MM.1S (cell line): ENCODE measurements around the gene DDX54.

ENCODE experiments used
- DNase-seq: peaks from one replicate; pipeline ENCODE4 v3.0.0-alpha.2; 2015
- H2AFZ ChIP-seq: fragments of 300-600 bp; sonication (generic); 2 replicates; pipeline ENCODE4 v1.6.0; 2016; ENCODE audit warnings: antibody characterized with exemption, low read length
- H3F3A ChIP-seq: fragments of 300-600 bp; sonication (generic); 2 replicates; pipeline ENCODE4 v1.6.1; 2016; ENCODE audit warnings: mild to moderate bottlenecking, antibody characterized with exemption, low read length, moderate library complexity, mixed read lengths; ENCODE audit not compliant: insufficient read depth
- H3K27ac ChIP-seq: fragments of 300-600 bp; sonication (generic); 2 replicates; pipeline ENCODE4 v1.5.1; 2016; ENCODE audit warnings: mild to moderate bottlenecking, low read length
- H3K27me3 ChIP-seq: fragments of 300-600 bp; sonication (generic); replicated peaks from 2 replicates; pipeline ENCODE4 v1.6.0; 2016; ENCODE audit warnings: low read length; ENCODE audit not compliant: insufficient read depth
- H3K36me3 ChIP-seq: fragments of 300-600 bp; sonication (generic); replicated peaks from 2 replicates; pipeline ENCODE4 v1.6.1; 2016; ENCODE audit warnings: mild to moderate bottlenecking, low read length, mixed read lengths; ENCODE audit not compliant: insufficient read depth
- H3K4me1 ChIP-seq: fragments of 300-600 bp; sonication (generic); 2 replicates; pipeline ENCODE4 v1.6.1; 2016; ENCODE audit warnings: low read length, mixed read lengths
- H3K4me2 ChIP-seq: fragments of 300-600 bp; sonication (generic); 2 replicates; pipeline ENCODE4 v1.6.0; 2016; ENCODE audit warnings: low read depth, low read length
- H3K4me3 ChIP-seq: fragments of 300-600 bp; sonication (generic); 2 replicates; pipeline ENCODE4 v1.5.1; 2016; ENCODE audit warnings: low read length, mixed read lengths
- H3K79me2 ChIP-seq: fragments of 300-600 bp; sonication (generic); 2 replicates; pipeline ENCODE4 v1.6.1; 2016; ENCODE audit warnings: mixed run types, low read length, mixed read lengths
- H3K9ac ChIP-seq: fragments of 300-600 bp; sonication (generic); 2 replicates; pipeline ENCODE4 v1.6.1; 2016; ENCODE audit warnings: low read length, mixed read lengths
- H3K9me2 ChIP-seq: fragments of 300-600 bp; sonication (generic); replicated peaks from 2 replicates; pipeline ENCODE4 v1.6.1; 2016; ENCODE audit warnings: mild to moderate bottlenecking, low read length, mixed read lengths; ENCODE audit not compliant: insufficient read depth
- H3K9me3 ChIP-seq: fragments of 300-600 bp; sonication (generic); replicated peaks from 2 replicates; pipeline ENCODE4 v1.6.1; 2016; ENCODE audit warnings: mild to moderate bottlenecking, low read length, mixed read lengths; ENCODE audit not compliant: insufficient read depth
- H4K20me1 ChIP-seq: fragments of 300-600 bp; sonication (generic); 2 replicates; pipeline ENCODE4 v1.6.1; 2016; ENCODE audit warnings: mild to moderate bottlenecking, low read length, moderate library complexity, mixed read lengths; ENCODE audit not compliant: insufficient read depth
- CTCF ChIP-seq: fragments of 300-600 bp; sonication (generic); IDR thresholded peaks from 2 replicates; pipeline ENCODE4 v1.5.1; 2016; ENCODE audit warnings: antibody characterized with exemption, low read length, mixed read lengths
- EZH2 ChIP-seq: fragments of 300-600 bp; sonication (generic); optimal IDR thresholded peaks from 2 replicates; pipeline ENCODE3; 2017; ENCODE audit warnings: low read depth, mild to moderate bottlenecking, antibody characterized with exemption, low read length, mixed read lengths
- EZH2phosphoT487 ChIP-seq: fragments of 300-600 bp; sonication (generic); IDR thresholded peaks from 2 replicates; pipeline ENCODE4 v1.6.1; 2018; ENCODE audit warnings: antibody characterized with exemption, low read length

The DDX54 gene

GRCh38 chr12:113169697-113170096, 15.6 kb downstream of the DDX54 start:
- Histone ChIP-seq H3K27me3 (no peaks in the 10 kb centered on the region), H3K4me3 (no peak overlapping the region), H3K27ac (no peak overlapping the region), H3F3A (no peaks in the 10 kb centered on the region), H3K36me3 (no peaks in the 10 kb centered on the region), H3K4me1 (no peaks in the 10 kb centered on the region; the same call in 1 of the 2 replicates), H2AFZ (no peak overlapping the region), H3K79me2 (no peaks in the 10 kb centered on the region), H3K9me2 (no peaks in the 10 kb centered on the region), H3K4me2 (no peak overlapping the region), H3K9me3 (no peaks in the 10 kb centered on the region), H3K9ac (no peak overlapping the region), H4K20me1 (no peaks in the 10 kb centered on the region)
- no peak for DNase-seq
- no peak for TF ChIP-seq CTCF
- TF ChIP-seq EZH2phosphoT487 = no peak
- TF ChIP-seq EZH2 = no peak

GRCh38 chr12:113167868-113168267, 17.4 kb downstream of the DDX54 start:
- Histone ChIP-seq H3K4me3 (no peak overlapping the region), H3K9me3 (no peaks in the 10 kb centered on the region), H3K27me3 (no peaks in the 10 kb centered on the region), H4K20me1 (no peaks in the 10 kb centered on the region), H3K4me1 (no peaks in the 10 kb centered on the region; the same call in 1 of the 2 replicates), H2AFZ (no peak overlapping the region), H3K4me2 (no peak overlapping the region), H3K27ac (no peak overlapping the region), H3K36me3 (no peaks in the 10 kb centered on the region), H3F3A (no peaks in the 10 kb centered on the region), H3K79me2 (no peaks in the 10 kb centered on the region), H3K9ac (no peak overlapping the region), H3K9me2 (no peaks in the 10 kb centered on the region)
- TF ChIP-seq EZH2phosphoT487 = no peak
- no peak for TF ChIP-seq EZH2
- TF ChIP-seq CTCF = no peak
- DNase-seq = no peak

GRCh38 chr12:113165521-113166450, 19.5 kb downstream of the DDX54 start:
- Histone ChIP-seq H3K36me3 (no peaks in the 10 kb centered on the region), H3K4me1 (no peaks in the 10 kb centered on the region), H3F3A (no peaks in the 10 kb centered on the region), H3K4me3 (no peak overlapping the region), H3K9ac (no peak overlapping the region), H4K20me1 (no peaks in the 10 kb centered on the region), H3K27me3 (no peaks in the 10 kb centered on the region), H3K27ac (no peak overlapping the region), H3K9me2 (no peaks in the 10 kb centered on the region), H3K4me2 (no peak overlapping the region), H3K9me3 (no peaks in the 10 kb centered on the region), H2AFZ (no peak overlapping the region), H3K79me2 (no peaks in the 10 kb centered on the region)
- TF ChIP-seq EZH2 (no peak), CTCF (no peak), EZH2phosphoT487 (no peak)
- DNase-seq = no peak
